ENCODE results near the gene LGI1. TPM values are rescaled to one million over a fixed set of nuclear protein-coding genes. Genes with fewer than 3 reads are reported as not detected.

Gene LGI1
- total and polyA plus RNA-seq, 2 donors from 2014 or later: not detected

GRCh38 chr10:93818086-93818485 is 60.4 kb downstream of the LGI1 start:
- intact Hi-C loops (cut with DNase I): no loop called here
- Histone ChIP-seq H3K27me3 (ENCODE audit: control insufficient read depth, insufficient read depth, low read length) (no peaks in the 10 kb centered on the region), H3K4me1 (ENCODE audit: control insufficient read depth in 2 of 3, insufficient read depth in 2 of 3, low read depth in 1 of 3, low read length in 3 of 3) (no peaks in the 10 kb centered on the region), H3K27ac (ENCODE audit: low read depth in 2 of 2, low read length in 2 of 2) (no peak overlapping the region), H3K9me3 (ENCODE audit: control insufficient read depth in 2 of 3, insufficient read depth in 1 of 3, low read length in 3 of 3) (no peaks in the 10 kb centered on the region), H3K36me3 (ENCODE audit: control insufficient read depth in 2 of 3, insufficient read depth in 3 of 3, low read length in 3 of 3) (no peaks in the 10 kb centered on the region), H3K4me3 (ENCODE audit: low read length in 3 of 3) (no peak overlapping the region), H3K9ac (ENCODE audit: low read length in 3 of 3) (no peak overlapping the region)
- no peak for TF ChIP-seq CTCF (IDR thresholded peaks at IDR 0.05; ENCODE audit: borderline replicate concordance, extremely low read depth, insufficient read depth)
- no peak for DNase-seq
- no peak for FAIRE-seq

GRCh38 chr10:93819520-93819919 is 61.8 kb downstream of the LGI1 start:
- no peak for DNase-seq
- TF ChIP-seq CTCF (IDR thresholded peaks at IDR 0.05; ENCODE audit: borderline replicate concordance, extremely low read depth, insufficient read depth): no peak
- no peaks in the 10 kb centered on the region for H3K9me3 ChIP-seq (ENCODE audit: control insufficient read depth in 2 of 3, insufficient read depth in 1 of 3, low read length in 3 of 3)
- H3K36me3 ChIP-seq (ENCODE audit: control insufficient read depth in 2 of 3, insufficient read depth in 3 of 3, low read length in 3 of 3): no peaks in the 10 kb centered on the region
- H3K4me1 ChIP-seq (ENCODE audit: control insufficient read depth in 2 of 3, insufficient read depth in 2 of 3, low read depth in 1 of 3, low read length in 3 of 3): no peaks in the 10 kb centered on the region
- H3K4me3 ChIP-seq (ENCODE audit: low read length in 3 of 3): no peak overlapping the region
- no peak overlapping the region for H3K27ac ChIP-seq (ENCODE audit: low read depth in 2 of 2, low read length in 2 of 2)
- H3K27me3 ChIP-seq (ENCODE audit: control insufficient read depth, insufficient read depth, low read length): no peaks in the 10 kb centered on the region
- intact Hi-C loops (cut with DNase I): no loop called here
- no peak overlapping the region for H3K9ac ChIP-seq (ENCODE audit: low read length in 3 of 3)
- no peak for FAIRE-seq

- H3K9me3 ChIP-seq (ENCODE audit: control insufficient read depth in 2 of 3, insufficient read depth in 1 of 3, low read length in 3 of 3): no peaks in the 10 kb centered on the region
- intact Hi-C loops (cut with DNase I): no loop called here
- no peak for DNase-seq
- no peaks in the 10 kb centered on the region for H3K27me3 ChIP-seq (ENCODE audit: control insufficient read depth, insufficient read depth, low read length)
- no peak overlapping the region for H3K9ac ChIP-seq (ENCODE audit: low read length in 3 of 3)
- no peaks in the 10 kb centered on the region for H3K4me1 ChIP-seq (ENCODE audit: control insufficient read depth in 2 of 3, insufficient read depth in 2 of 3, low read depth in 1 of 3, low read length in 3 of 3)
- no peaks in the 10 kb centered on the region for H3K36me3 ChIP-seq (ENCODE audit: control insufficient read depth in 2 of 3, insufficient read depth in 3 of 3, low read length in 3 of 3)
- FAIRE-seq: no peak
- H3K4me3 ChIP-seq (ENCODE audit: low read length in 3 of 3): no peak overlapping the region
- H3K27ac ChIP-seq (ENCODE audit: low read depth in 2 of 2, low read length in 2 of 2): no peak overlapping the region
- no peak for TF ChIP-seq CTCF (IDR thresholded peaks at IDR 0.05; ENCODE audit: borderline replicate concordance, extremely low read depth, insufficient read depth)
Measured at GRCh38 chr10:93820434-93820833, 62.7 kb downstream of the LGI1 start.
